Activated T-helper 17 cell treated with anti-CD3 and anti-CD28 coated beads, Interleukin-2, amount 50 U/mL, for 72 hours (primary cell): ENCODE results near the gene FRG2. TPM values are rescaled to one million over a fixed set of nuclear protein-coding genes. Genes with fewer than 3 reads are reported as not detected.
"Not testable (repeated sequence)": the region's sequence is repeated elsewhere in the genome, so short reads cannot be mapped to it uniquely, and the experiment has no call there.

ENCODE experiments used
- ATAC-seq: fragments of 150-1000 bp; cut with Tn5 transposase; replicated peaks from 2 replicates; pipeline ENCODE4 v1.10.0; 2021; ENCODE audit warnings: mild to moderate bottlenecking, moderate library complexity
- H3K27ac Mint-ChIP-seq: one replicate; pipeline ENCODE4 v1.8.0; 2022; ENCODE audit warnings: mixed read lengths
- H3K27me3 Mint-ChIP-seq: one replicate; pipeline ENCODE4 v1.8.0; 2022; ENCODE audit warnings: mixed read lengths
- H3K36me3 Mint-ChIP-seq: one replicate; pipeline ENCODE4 v1.8.0; 2022; ENCODE audit warnings: low read depth, mild to moderate bottlenecking, mixed read lengths
- H3K4me1 Mint-ChIP-seq: one replicate; pipeline ENCODE4 v1.8.0; 2022; ENCODE audit warnings: mixed read lengths
- H3K4me3 Mint-ChIP-seq: one replicate; pipeline ENCODE4 v1.8.0; 2022; ENCODE audit warnings: mild to moderate bottlenecking, mixed read lengths
- H3K9me3 Mint-ChIP-seq: one replicate; pipeline ENCODE4 v1.8.0; 2022; ENCODE audit warnings: mixed read lengths
- total RNA-seq, 2 donors: library from RNA; stranded (reverse); gene quantifications; one replicate each; pipeline ENCODE4 v1.2.3, GENCODE V29; 2022

The FRG2 gene
- total RNA-seq, 2 donors from 2014 or later, result 0.69 TPM; not detected in 1

GRCh38 chr4:189983916-189984526 lies 43.0 kb downstream of the FRG2 start:
- not testable (repeated sequence) for H3K27me3 Mint-ChIP-seq, H3K36me3 Mint-ChIP-seq, H3K9me3 Mint-ChIP-seq, ATAC-seq, H3K4me1 Mint-ChIP-seq, H3K4me3 Mint-ChIP-seq, H3K27ac Mint-ChIP-seq

- H3K4me1 Mint-ChIP-seq, result no peaks in the 10 kb centered on the region
- no peak overlapping the region for H3K27ac Mint-ChIP-seq
- H3K36me3 Mint-ChIP-seq, result no peaks in the 10 kb centered on the region
- H3K9me3 Mint-ChIP-seq, result no peaks in the 10 kb centered on the region
- no peaks in the 10 kb centered on the region for H3K27me3 Mint-ChIP-seq
- no peak for ATAC-seq
- no peak overlapping the region for H3K4me3 Mint-ChIP-seq
Measured at GRCh38 chr4:189981970-189982369, 45.1 kb downstream of the FRG2 start.

GRCh38 chr4:189980292-189980691 lies 46.8 kb downstream of the FRG2 start:
- not testable (repeated sequence) for H3K4me1 Mint-ChIP-seq, ATAC-seq, H3K27ac Mint-ChIP-seq, H3K9me3 Mint-ChIP-seq, H3K4me3 Mint-ChIP-seq, H3K36me3 Mint-ChIP-seq, H3K27me3 Mint-ChIP-seq

- H3K36me3 Mint-ChIP-seq, result no peaks in the 10 kb centered on the region
- ATAC-seq, result no peak
- no peak overlapping the region for H3K27ac Mint-ChIP-seq
Measured at GRCh38 chr4:189979196-189980047, 47.6 kb downstream of the FRG2 start.

More at GRCh38 chr4:189979196-189980047, 47.6 kb downstream of the FRG2 start:
- Mint-ChIP-seq H3K27me3 (no peaks in the 10 kb centered on the region), H3K4me3 (no peak overlapping the region), H3K9me3 (no peaks in the 10 kb centered on the region), H3K4me1 (no peaks in the 10 kb centered on the region)

Other genes starting within 250 kb of the FRG2 start
- 10 to 100 TPM; 36.2 to 49.3 TPM for gene FRG1, start 86.4 kb downstream of the FRG2 start, total RNA-seq
- not detected for gene DBET, start 37.2 kb upstream of the FRG2 start, total RNA-seq
- gene DUX4, start 146.5 kb upstream of the FRG2 start, total RNA-seq, result not detected